NT2/D1 (cell line): ENCODE measurements around the gene PEX3.

Experiments used
- DNase-seq: peaks from one replicate; pipeline ENCODE4 v3.0.0-alpha.2; 2011; ENCODE audit warnings: low read depth, low spot score
- H3K27me3 ChIP-seq: 2 replicates; pipeline ENCODE4 v1.6.0; 2011; ENCODE audit warnings: mild to moderate bottlenecking; ENCODE audit not compliant: insufficient read length, insufficient read depth
- H3K36me3 ChIP-seq: 2 replicates; pipeline ENCODE4 v1.6.1; 2011; ENCODE audit warnings: mild to moderate bottlenecking, low read length, mixed read lengths; ENCODE audit not compliant: insufficient read depth, insufficient read length
- H3K4me1 ChIP-seq: 2 replicates; pipeline ENCODE4 v1.5.1; 2011; ENCODE audit not compliant: insufficient read depth, insufficient read length
- H3K4me3 ChIP-seq: 2 replicates; pipeline ENCODE4 v1.5.1; 2011; ENCODE audit warnings: low read depth; ENCODE audit not compliant: insufficient read length
- H3K9ac ChIP-seq: 2 replicates; pipeline ENCODE4 v1.6.0; 2011; ENCODE audit warnings: low read depth; ENCODE audit not compliant: insufficient read length
- H3K9me3 ChIP-seq: 2 replicates; pipeline ENCODE4 v1.5.1; 2011; ENCODE audit warnings: mild to moderate bottlenecking, low read length; ENCODE audit not compliant: insufficient read depth
- SUZ12 ChIP-seq: IDR thresholded peaks from 2 replicates; pipeline ENCODE4 v1.6.1; 2011; ENCODE audit not compliant: insufficient read length, insufficient read depth; ENCODE audit errors: extremely low read depth
- YY1 ChIP-seq: IDR thresholded peaks from 2 replicates; pipeline ENCODE4 v1.6.1; 2011; ENCODE audit not compliant: insufficient read length, insufficient read depth
- ZNF274 ChIP-seq: IDR thresholded peaks from 2 replicates; pipeline ENCODE4 v1.6.1; 2011; ENCODE audit warnings: mild to moderate bottlenecking, low read depth, low read length

The PEX3 gene

DNA sequence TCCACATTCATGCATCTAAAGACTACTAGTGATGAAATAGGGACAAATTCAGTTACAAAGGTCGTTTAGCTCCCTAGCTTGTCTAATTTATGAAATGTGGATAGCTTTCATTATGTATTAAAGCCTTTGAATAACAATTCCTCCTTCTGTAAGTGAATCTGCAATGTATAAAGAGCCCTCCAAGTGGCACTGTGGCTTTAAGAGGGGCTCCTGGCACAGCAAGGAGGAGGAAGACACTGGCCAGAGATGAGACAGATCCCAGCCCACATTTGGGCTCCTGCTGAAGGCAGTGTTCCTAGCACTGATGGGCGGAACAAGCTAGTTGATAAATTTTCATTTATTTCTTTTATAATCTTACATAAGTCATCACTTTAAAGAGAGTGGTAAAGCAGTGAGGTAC is 78.5 kb downstream of the PEX3 start:
- DNase-seq = no peak
- TF ChIP-seq YY1 (no peak), SUZ12 (no peak), ZNF274 (no peak)
- Histone ChIP-seq H3K9me3 (no peaks in the 10 kb centered on the region), H3K36me3 (no peaks in the 10 kb centered on the region), H3K27me3 (peaks cover 5% of the 10 kb centered on the region), H3K4me1 (no peaks in the 10 kb centered on the region), H3K4me3 (no peak overlapping the region), H3K9ac (no peak overlapping the region)

DNA sequence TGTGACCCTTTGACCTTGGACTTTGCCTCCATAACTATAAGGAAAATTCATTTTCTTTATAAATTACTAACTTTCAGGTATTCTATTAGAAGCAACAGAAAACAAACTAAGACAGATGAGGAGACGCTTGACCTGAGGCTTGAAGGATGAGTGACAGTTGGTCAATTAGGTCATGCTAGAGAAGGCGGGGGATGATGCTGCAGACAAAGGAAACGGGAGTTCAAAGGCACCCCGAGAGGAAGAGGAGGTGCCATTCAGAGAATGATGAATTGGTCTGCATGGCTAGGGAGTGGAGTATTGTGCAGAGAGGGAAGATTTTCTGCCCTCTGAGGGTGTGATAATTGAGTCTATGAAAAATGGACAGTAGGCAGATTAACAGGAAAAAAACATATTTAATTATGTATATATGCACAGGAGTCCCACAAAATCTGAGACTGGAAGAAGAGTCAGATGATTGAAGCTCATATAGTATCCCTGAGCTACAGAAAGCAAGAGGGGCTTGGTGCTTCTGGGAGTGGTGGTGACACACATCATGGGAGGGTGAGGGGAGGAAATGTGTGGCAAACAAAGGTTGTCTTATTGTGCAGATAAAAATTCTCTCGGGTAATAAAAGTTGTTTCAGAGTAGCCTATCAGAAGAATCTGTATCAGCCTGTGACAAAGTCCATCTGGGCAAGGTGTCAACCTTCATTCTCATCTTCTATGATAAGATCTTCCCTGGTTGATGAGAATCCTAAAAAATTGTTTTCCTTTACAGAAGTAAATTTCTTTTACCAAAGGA is 81.3 kb downstream of the PEX3 start:
- no peak for DNase-seq
- Histone ChIP-seq H3K36me3 (no peaks in the 10 kb centered on the region), H3K9ac (no peak overlapping the region), H3K4me3 (no peak overlapping the region), H3K4me1 (no peaks in the 10 kb centered on the region), H3K9me3 (no peaks in the 10 kb centered on the region), H3K27me3 (peaks cover 25% of the 10 kb centered on the region)
- TF ChIP-seq ZNF274 = no peak
- TF ChIP-seq YY1 = no peak
- TF ChIP-seq SUZ12 = no peak

DNA sequence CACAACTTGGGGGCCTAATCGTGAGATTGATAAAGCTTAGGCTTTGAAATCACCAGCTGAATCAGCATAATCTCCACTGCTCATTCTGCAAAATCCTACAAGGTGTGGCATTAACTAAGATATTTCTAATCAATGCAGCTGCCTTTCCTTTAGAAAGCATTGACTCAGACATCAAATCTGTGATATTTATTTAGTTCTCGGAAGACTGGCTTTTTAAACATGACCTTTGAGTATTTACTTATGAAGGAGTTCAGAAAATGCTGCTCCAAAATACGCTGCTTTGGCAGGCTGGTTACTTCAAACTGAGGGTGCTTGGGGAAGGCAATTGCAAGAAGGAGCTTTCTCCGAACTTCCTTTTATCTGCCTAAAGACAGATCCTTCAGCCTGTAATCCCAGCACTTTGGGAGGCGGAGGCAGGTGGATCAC is 84.6 kb downstream of the PEX3 start:
- Histone ChIP-seq H3K4me1 (peaks cover 8% of the 10 kb centered on the region), H3K9ac (no peak overlapping the region), H3K9me3 (no peaks in the 10 kb centered on the region), H3K4me3 (no peak overlapping the region), H3K27me3 (peaks cover 38% of the 10 kb centered on the region), H3K36me3 (no peaks in the 10 kb centered on the region)
- TF ChIP-seq YY1 = no peak
- no peak for DNase-seq

DNA sequence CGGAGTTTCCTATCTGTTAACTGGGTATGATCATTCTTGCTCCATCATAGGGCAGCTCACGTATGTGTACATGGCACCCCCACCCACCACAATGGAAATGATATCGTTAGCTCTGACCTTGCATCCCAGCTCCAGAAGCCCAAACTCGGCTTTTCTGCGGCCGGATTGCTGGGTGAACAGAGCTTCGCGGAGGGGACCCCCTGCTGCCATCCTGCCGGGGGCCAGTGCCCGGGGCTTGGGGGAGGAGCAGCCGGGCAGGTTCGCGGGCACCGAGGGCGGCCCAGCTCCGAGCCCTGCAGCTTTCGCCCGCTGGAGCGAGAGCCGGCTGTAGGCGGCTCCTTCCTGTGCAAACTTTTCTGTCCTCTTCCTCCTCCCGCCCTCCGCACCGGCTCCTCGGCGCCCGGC is 85.9 kb downstream of the PEX3 start:
- no peak for DNase-seq
- peak overlapping the region; percentile 46 for H3K4me3 ChIP-seq
- peak; percentile 49 for TF ChIP-seq SUZ12
- no peak for TF ChIP-seq YY1
- TF ChIP-seq ZNF274 = no peak

DNA sequence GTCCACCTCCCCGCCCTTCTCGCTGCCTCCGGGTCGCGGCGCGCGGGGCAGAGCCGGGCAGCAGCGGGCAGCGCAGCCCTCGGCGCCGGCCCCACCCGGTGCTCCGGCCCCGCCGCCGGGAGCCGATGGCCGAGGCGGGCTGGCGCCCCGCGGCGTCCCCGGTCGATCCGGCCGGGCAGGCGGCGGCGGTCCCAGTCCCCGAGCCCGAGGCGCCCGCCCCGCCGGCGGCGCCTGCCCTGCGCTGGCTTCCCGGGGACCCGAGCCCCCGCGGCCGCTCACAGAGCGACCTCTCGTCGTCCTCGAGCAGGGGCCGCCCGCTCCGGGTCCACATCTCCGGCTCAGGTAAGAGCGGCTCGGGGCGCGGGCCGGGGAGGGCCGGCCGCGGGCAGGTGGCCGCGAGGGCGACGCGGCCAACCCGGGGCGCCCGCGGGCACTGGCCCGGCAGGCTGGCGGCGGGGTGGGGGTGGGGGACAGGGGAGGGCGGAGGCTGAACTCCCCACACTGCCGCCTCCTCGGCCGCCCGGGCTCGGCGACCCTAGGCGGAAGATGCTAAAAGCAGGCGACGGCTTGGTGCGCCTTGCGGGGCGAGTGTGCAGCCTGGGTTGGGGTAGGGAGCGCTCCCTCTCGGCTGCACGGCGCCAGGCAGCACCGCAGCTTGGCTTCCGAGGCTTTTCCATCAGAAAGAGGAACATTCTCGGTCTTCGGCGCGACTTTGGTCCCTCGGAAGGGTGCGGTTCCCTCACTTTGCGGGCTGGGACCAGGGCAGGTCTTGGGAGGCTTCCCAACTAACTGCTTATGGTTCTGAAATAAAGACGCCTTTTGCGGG is 86.5 kb downstream of the PEX3 start:
- peak overlapping the region; percentile 64 for H3K9ac ChIP-seq
- H3K4me3 ChIP-seq = peak overlapping the region; percentile 49
- DNase-seq = peak; percentile 44
- no peaks in the 10 kb centered on the region for H3K9me3 ChIP-seq
- H3K36me3 ChIP-seq = no peaks in the 10 kb centered on the region
- TF ChIP-seq SUZ12 (no peak), YY1 (no peak), ZNF274 (no peak)
- peaks cover 38% of the 10 kb centered on the region for H3K27me3 ChIP-seq
- peaks cover 8% of the 10 kb centered on the region for H3K4me1 ChIP-seq

More for the DNA sequence above, 85.9 kb downstream of the PEX3 start:
- no peaks in the 10 kb centered on the region for H3K9me3 ChIP-seq
- H3K4me1 ChIP-seq = peaks cover 8% of the 10 kb centered on the region
- peaks cover 38% of the 10 kb centered on the region for H3K27me3 ChIP-seq
- peak overlapping the region; percentile 61 for H3K9ac ChIP-seq
- no peaks in the 10 kb centered on the region for H3K36me3 ChIP-seq

DNA sequence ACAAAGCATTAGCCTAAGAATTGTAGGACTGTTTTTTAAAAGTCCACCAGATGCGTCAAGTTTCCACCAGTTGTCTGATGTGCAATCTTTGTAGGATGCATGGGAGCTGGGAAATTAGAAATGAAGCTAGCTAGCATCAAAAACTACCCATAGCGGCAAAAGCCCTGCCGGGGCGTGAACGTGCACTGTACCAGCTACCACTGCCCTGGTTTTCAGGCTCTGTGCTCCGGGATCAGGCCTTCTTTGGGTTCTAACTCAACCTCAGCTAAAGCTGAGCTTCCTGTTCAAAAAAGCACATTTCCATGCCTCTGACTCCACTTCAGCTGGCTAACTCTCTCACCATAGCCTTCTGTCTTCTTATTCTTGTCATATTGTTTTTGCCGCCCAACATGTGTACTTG is 87.8 kb downstream of the PEX3 start:
- no peak overlapping the region for H3K9ac ChIP-seq
- peaks cover 36% of the 10 kb centered on the region for H3K27me3 ChIP-seq
- TF ChIP-seq ZNF274 = no peak
- TF ChIP-seq YY1 = no peak
- no peak for TF ChIP-seq SUZ12
- H3K9me3 ChIP-seq = no peaks in the 10 kb centered on the region
- peaks cover 8% of the 10 kb centered on the region for H3K4me1 ChIP-seq
- no peak for DNase-seq
- no peaks in the 10 kb centered on the region for H3K36me3 ChIP-seq
- H3K4me3 ChIP-seq = no peak overlapping the region

DNA sequence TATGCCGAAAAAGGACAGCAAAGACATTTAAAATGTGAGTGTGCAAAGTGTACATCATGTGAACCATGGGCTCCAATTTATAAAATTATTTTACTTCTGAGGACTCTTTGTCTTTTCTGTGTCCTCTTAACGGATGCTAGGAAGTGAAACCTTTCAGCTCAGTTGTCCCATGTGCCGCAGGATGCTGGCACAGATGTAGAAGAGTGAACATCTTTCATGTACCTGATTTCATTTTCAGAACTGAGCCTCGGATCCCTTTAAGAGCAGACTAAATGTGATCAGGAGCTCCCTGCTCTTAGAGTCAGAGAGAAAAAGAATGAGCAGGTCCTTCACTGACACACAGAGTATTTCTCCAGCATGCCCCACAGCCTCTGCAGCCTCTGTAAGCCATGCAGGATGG is 88.5 kb downstream of the PEX3 start:
- H3K9me3 ChIP-seq = no peaks in the 10 kb centered on the region
- no peak for DNase-seq
- peaks cover 33% of the 10 kb centered on the region for H3K27me3 ChIP-seq
- H3K36me3 ChIP-seq = no peaks in the 10 kb centered on the region
- TF ChIP-seq ZNF274 = no peak
- no peak for TF ChIP-seq YY1
- TF ChIP-seq SUZ12 = no peak
- H3K9ac ChIP-seq = no peak overlapping the region
- no peak overlapping the region for H3K4me3 ChIP-seq
- peaks cover 8% of the 10 kb centered on the region for H3K4me1 ChIP-seq
